ES-I3 (cell line): ENCODE results near the gene MINDY4.
"Not testable (repeated sequence)": the region's sequence is repeated elsewhere in the genome, so short reads cannot be mapped to it uniquely, and the experiment has no call there.

Experiments used
- H3K36me3 ChIP-seq: 2 replicates; pipeline ENCODE4 v1.6.1; 2013; ENCODE audit warnings: mild to moderate bottlenecking, low read length, control low read depth, moderate library complexity; ENCODE audit not compliant: insufficient read depth
- H3K4me1 ChIP-seq: 2 replicates; pipeline ENCODE4 v1.6.1; 2013; ENCODE audit warnings: mild to moderate bottlenecking, control low read depth, low read length; ENCODE audit not compliant: insufficient read depth
- H3K9ac ChIP-seq: 2 replicates; pipeline ENCODE4 v1.6.1; 2013; ENCODE audit warnings: low read depth, mild to moderate bottlenecking, low read length, moderate library complexity
- H3K9me3 ChIP-seq: 2 replicates; pipeline ENCODE4 v1.6.1; 2013; ENCODE audit warnings: mild to moderate bottlenecking, low read length, moderate library complexity; ENCODE audit not compliant: control insufficient read depth, insufficient read depth

Gene MINDY4

GRCh38 chr7:30797176-30798040 is 26.2 kb downstream of the MINDY4 start:
- Histone ChIP-seq H3K36me3 (no peaks in the 10 kb centered on the region), H3K9ac (no peak overlapping the region), H3K9me3 (no peaks in the 10 kb centered on the region), H3K4me1 (peaks cover 14% of the 10 kb centered on the region; the same call in 1 of the 2 replicates)

- H3K9ac ChIP-seq = no peak overlapping the region
- peaks cover 14% of the 10 kb centered on the region; the same call in 1 of the 2 replicates for H3K4me1 ChIP-seq
- H3K9me3 ChIP-seq = no peaks in the 10 kb centered on the region
- H3K36me3 ChIP-seq = no peaks in the 10 kb centered on the region
These were observed 28.2 kb downstream of the MINDY4 start for GRCh38 chr7:30799206-30799975.

- Histone ChIP-seq H3K9me3 (no peaks in the 10 kb centered on the region), H3K9ac (no peak overlapping the region), H3K36me3 (no peaks in the 10 kb centered on the region), H3K4me1 (peaks cover 14% of the 10 kb centered on the region; the same call in 1 of the 2 replicates)
These were observed 28.9 kb downstream of the MINDY4 start for GRCh38 chr7:30799976-30800661.

DNA sequence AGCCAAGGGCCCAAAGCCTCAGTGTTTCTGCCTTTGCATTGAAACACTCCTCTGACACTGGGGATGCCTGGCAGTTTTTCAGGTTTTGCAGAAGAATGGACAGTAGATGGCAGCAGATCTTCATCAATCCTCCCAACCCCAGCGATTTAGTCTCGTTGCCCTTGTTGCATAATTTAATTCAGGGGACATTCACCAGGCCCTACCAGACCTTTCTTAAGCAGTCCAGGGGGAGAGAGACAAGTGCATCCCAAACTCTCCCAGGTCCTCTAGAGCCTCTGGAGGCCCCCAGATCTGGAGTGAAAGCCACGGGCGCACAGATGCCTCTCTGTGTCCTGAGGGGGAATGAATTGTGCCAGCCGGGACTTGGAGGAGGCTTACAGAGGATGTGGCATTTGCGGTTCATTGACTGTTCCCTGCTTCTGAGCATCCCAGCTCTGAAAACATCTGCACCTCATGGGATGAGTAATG is 29.6 kb downstream of the MINDY4 start:
- no peaks in the 10 kb centered on the region for H3K9me3 ChIP-seq
- H3K4me1 ChIP-seq = peaks cover 12% of the 10 kb centered on the region; the same call in 1 of the 2 replicates
- no peaks in the 10 kb centered on the region for H3K36me3 ChIP-seq
- H3K9ac ChIP-seq = no peak overlapping the region

DNA sequence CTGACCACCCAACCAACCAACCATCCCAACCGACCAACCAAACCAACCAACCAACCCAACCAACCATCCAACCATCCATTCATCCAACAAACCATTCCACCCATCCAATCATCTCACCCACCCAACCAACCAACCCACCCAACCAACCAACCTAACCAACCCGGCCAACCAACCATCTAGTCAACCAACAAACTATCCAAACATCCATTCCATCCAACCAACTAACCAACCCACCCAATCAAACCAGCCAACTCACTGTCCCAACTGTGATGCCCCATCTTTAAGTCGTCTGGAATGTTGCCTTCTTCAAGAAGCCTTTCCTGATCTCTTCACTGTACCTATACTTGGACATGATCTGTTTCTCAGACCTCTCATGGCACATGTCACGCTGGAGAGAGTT is 31.6 kb downstream of the MINDY4 start:
- H3K36me3 ChIP-seq = no peaks in the 10 kb centered on the region
- H3K9me3 ChIP-seq = no peaks in the 10 kb centered on the region
- no peak overlapping the region for H3K9ac ChIP-seq
- no peaks in the 10 kb centered on the region; the same call in 1 of the 2 replicates for H3K4me1 ChIP-seq

- H3K36me3 ChIP-seq = no peaks in the 10 kb centered on the region
- H3K9ac ChIP-seq = no peak overlapping the region
- H3K9me3 ChIP-seq = no peaks in the 10 kb centered on the region
- no peaks in the 10 kb centered on the region; the same call in 1 of the 2 replicates for H3K4me1 ChIP-seq
These were observed 33.0 kb downstream of the MINDY4 start for GRCh38 chr7:30804078-30804661.

GRCh38 chr7:30805081-30805691 is 34.0 kb downstream of the MINDY4 start:
- no peaks in the 10 kb centered on the region for H3K9me3 ChIP-seq
- H3K9ac ChIP-seq = no peak overlapping the region
- no peaks in the 10 kb centered on the region for H3K36me3 ChIP-seq
- no peaks in the 10 kb centered on the region for H3K4me1 ChIP-seq

- H3K4me1 ChIP-seq = no peaks in the 10 kb centered on the region
- no peaks in the 10 kb centered on the region for H3K9me3 ChIP-seq
- H3K36me3 ChIP-seq = no peaks in the 10 kb centered on the region
- no peak overlapping the region for H3K9ac ChIP-seq
These were observed 34.7 kb downstream of the MINDY4 start for GRCh38 chr7:30805931-30806330.

- not testable (repeated sequence) for H3K4me1 ChIP-seq, H3K9ac ChIP-seq, H3K36me3 ChIP-seq, H3K9me3 ChIP-seq
These were observed 36.3 kb downstream of the MINDY4 start for GRCh38 chr7:30807477-30807876.

- H3K9me3 ChIP-seq, H3K9ac ChIP-seq, H3K4me1 ChIP-seq, H3K36me3 ChIP-seq: not testable (repeated sequence)
These were observed 36.7 kb downstream of the MINDY4 start for GRCh38 chr7:30807941-30808340.

DNA sequence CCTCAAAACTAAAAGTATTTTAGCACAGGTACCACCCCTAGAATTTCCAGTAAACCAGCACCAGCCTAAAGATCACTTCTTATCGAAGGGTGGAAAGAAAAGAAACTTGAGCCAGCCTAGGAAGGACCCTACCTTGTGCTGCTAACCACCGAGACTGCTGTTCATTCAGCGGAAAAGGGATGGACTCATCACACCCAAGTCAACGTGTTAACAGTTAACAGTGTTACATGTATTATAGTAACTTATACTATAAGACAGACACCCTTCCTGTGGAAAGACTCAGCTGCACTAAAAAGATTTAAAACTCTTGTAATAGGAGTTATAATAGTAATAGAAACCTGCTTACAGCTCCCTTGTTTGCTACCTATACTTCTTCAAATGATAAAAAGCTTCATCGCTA is 39.8 kb downstream of the MINDY4 start:
- Histone ChIP-seq H3K9ac (no peak overlapping the region), H3K36me3 (no peaks in the 10 kb centered on the region), H3K9me3 (no peaks in the 10 kb centered on the region), H3K4me1 (no peaks in the 10 kb centered on the region)

DNA sequence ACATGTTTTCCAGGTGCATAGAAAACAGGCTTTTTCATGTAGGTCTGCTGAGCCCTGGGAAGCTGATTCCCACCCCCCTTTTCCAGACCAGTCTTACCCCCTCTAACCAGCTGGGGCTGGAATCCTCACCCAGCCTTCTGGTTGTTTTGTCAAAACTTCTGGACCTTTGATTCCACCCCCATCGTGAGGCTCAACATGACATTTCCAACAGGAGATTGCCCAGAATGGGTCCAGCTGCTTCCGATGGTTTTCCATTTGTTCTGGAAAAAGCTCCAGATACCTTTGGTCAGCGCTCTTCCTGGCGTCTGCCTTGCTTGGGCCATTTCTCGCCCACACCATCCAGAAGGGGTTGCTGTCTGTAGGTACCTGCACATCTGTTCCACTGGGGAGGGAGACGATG is 41.5 kb downstream of the MINDY4 start:
- Histone ChIP-seq H3K9me3 (no peaks in the 10 kb centered on the region), H3K4me1 (no peaks in the 10 kb centered on the region), H3K36me3 (no peaks in the 10 kb centered on the region), H3K9ac (no peak overlapping the region)

GRCh38 chr7:30813466-30813865 is 42.2 kb downstream of the MINDY4 start:
- Histone ChIP-seq H3K9me3 (no peaks in the 10 kb centered on the region), H3K36me3 (no peaks in the 10 kb centered on the region), H3K4me1 (no peaks in the 10 kb centered on the region), H3K9ac (no peak overlapping the region)
